Measurements from ENCODE around the gene RPL7L1.

DNA sequence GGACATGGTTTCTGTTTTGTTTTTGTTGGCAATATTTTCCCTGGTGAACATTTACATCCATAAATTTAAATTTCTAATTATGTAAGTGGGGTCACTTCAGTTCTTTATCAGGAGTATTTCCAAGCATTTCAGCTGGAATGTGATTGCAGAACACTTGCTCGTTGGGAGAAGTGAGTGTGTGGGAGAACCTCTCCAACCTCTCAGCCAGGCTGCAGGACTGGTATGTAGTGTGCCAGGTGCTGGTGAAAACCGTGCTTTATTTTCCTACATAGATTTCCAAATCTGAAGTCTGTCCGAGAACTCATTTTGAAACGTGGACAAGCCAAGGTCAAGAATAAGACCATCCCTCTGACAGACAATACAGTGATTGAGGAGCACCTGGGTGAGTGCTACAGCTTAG, 6.3 kb downstream of the RPL7L1 start:
- no peak for TF ChIP-seq POLR2AphosphoS5 (IDR thresholded peaks at IDR 0.05)
- TF ChIP-seq, protein P1, sequence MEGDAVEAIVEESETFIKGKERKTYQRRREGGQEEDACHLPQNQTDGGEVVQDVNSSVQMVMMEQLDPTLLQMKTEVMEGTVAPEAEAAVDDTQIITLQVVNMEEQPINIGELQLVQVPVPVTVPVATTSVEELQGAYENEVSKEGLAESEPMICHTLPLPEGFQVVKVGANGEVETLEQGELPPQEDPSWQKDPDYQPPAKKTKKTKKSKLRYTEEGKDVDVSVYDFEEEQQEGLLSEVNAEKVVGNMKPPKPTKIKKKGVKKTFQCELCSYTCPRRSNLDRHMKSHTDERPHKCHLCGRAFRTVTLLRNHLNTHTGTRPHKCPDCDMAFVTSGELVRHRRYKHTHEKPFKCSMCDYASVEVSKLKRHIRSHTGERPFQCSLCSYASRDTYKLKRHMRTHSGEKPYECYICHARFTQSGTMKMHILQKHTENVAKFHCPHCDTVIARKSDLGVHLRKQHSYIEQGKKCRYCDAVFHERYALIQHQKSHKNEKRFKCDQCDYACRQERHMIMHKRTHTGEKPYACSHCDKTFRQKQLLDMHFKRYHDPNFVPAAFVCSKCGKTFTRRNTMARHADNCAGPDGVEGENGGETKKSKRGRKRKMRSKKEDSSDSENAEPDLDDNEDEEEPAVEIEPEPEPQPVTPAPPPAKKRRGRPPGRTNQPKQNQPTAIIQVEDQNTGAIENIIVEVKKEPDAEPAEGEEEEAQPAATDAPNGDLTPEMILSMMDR (IDR thresholded peaks at IDR 0.05), result no peak
